H1 (cell line): Measurements from ENCODE around the gene ASIC2. TPM values are rescaled to one million over a fixed set of nuclear protein-coding genes. Genes with fewer than 3 reads are reported as not detected.
A peak's percentile ranks its signal among the peaks of the same experiment; 100 is the strongest.

Experiments used
- CTCF ChIA-PET: fragments of 300-600 bp; sonication (Branson Sonifier 250); formaldehyde crosslinking; loops from one replicate; lab custom pipeline; 2021; ENCODE audit not compliant: partially characterized antibody; lab: Charles Lee
- POLR2A ChIA-PET: fragments of 300-600 bp; sonication (Branson Sonifier 250); formaldehyde crosslinking; loops from one replicate; lab custom pipeline; 2021; ENCODE audit warnings: inconsistent platforms; ENCODE audit not compliant: partially characterized antibody; lab: Charles Lee
- DNase-seq, 2 experiments: peaks; one replicate each; pipeline versions ENCODE4 v3.0.0 to v3.0.0-alpha.2; 2010 to 2022; ENCODE audit warnings: low spot score in 2 of 2, low read depth in 1 of 2, mixed read lengths in 1 of 2
- FAIRE-seq: peaks from 2 replicates; lab custom pipeline; 2011; peaks lifted over from hg19 to GRCh38; lab: Jason Lieb, UNC
- H2AFZ ChIP-seq: 2 replicates; pipeline ENCODE4 v1.8.1; 2012; ENCODE audit warnings: low read length, inconsistent platforms
- H2AK5ac ChIP-seq: 2 replicates; pipeline ENCODE4 v1.6.1; 2013; ENCODE audit warnings: low read depth, low read length
- H2BK120ac ChIP-seq: replicated peaks from 2 replicates; pipeline ENCODE3; 2013; ENCODE audit warnings: low read depth, low read length, inconsistent platforms
- H2BK12ac ChIP-seq: 2 replicates; pipeline ENCODE4 v1.6.1; 2013; ENCODE audit warnings: low read depth, low read length
- H2BK15ac ChIP-seq: 2 replicates; pipeline ENCODE4 v1.6.1; 2013; ENCODE audit warnings: low read length
- H2BK20ac ChIP-seq: 2 replicates; pipeline ENCODE4 v1.6.1; 2013; ENCODE audit warnings: low read length
- H2BK5ac ChIP-seq: 2 replicates; pipeline ENCODE4 v1.6.1; 2013; ENCODE audit warnings: low read depth, low read length
- H3K14ac ChIP-seq: 2 replicates; pipeline ENCODE4 v1.6.1; 2013; ENCODE audit warnings: inconsistent platforms; ENCODE audit not compliant: insufficient read length
- H3K18ac ChIP-seq: 2 replicates; pipeline ENCODE4 v1.6.1; 2013; ENCODE audit warnings: low read length; ENCODE audit errors: extremely low read depth
- H3K23ac ChIP-seq: 2 replicates; pipeline ENCODE4 v1.6.1; 2013; ENCODE audit warnings: inconsistent platforms; ENCODE audit not compliant: insufficient read length
- H3K23me2 ChIP-seq: 2 replicates; pipeline ENCODE4 v1.6.1; 2013; ENCODE audit warnings: low read depth, low read length
- H3K27ac ChIP-seq: 2 replicates; pipeline ENCODE4 v1.6.1; 2011; ENCODE audit warnings: low read depth, low read length, inconsistent platforms
- H3K27me3 ChIP-seq, 4 experiments: replicated peaks in 1 of 4; 1 replicate in 1 of 4; 2 replicates in 3 of 4; pipeline versions ENCODE4 v1.6.1 to v1.8.1; 2011 to 2013; ENCODE audit warnings: low read length in 3 of 4, mild to moderate bottlenecking in 3 of 4, inconsistent platforms in 2 of 4, mixed read lengths in 2 of 4, moderate library complexity in 1 of 4; ENCODE audit not compliant: control insufficient read depth in 3 of 4, insufficient read depth in 3 of 4; ENCODE audit errors: extremely low read depth in 1 of 4
- H3K36me3 ChIP-seq, 4 experiments: 2 replicates each; pipeline versions ENCODE4 v1.6.1 to v1.8.1; 2011 to 2013; ENCODE audit warnings: mild to moderate bottlenecking in 4 of 4, low read length in 3 of 4, moderate library complexity in 2 of 4, control low read depth in 1 of 4, inconsistent platforms in 1 of 4; ENCODE audit not compliant: insufficient read depth in 4 of 4, control insufficient read depth in 2 of 4
- H3K4ac ChIP-seq: replicated peaks from 2 replicates; pipeline ENCODE3; 2013; ENCODE audit warnings: low read length, low read depth, mixed read lengths, inconsistent platforms; ENCODE audit not compliant: insufficient read length
- H3K4me1 ChIP-seq, 4 experiments: replicated peaks in 1 of 4; 1 replicate in 1 of 4; 2 replicates in 3 of 4; pipeline versions ENCODE4 v1.6.1 to v1.8.1; 2011 to 2013; ENCODE audit warnings: low read length in 3 of 4, inconsistent platforms in 2 of 4, mixed read lengths in 1 of 4; ENCODE audit not compliant: insufficient read depth in 4 of 4, control insufficient read depth in 3 of 4
- H3K4me2 ChIP-seq, 2 experiments: 2 replicates each; pipeline versions ENCODE4 v1.6.1 to v1.8.1; 2011 to 2013; ENCODE audit warnings: low read depth in 2 of 2, low read length in 2 of 2, control low read depth in 1 of 2, inconsistent platforms in 1 of 2, mild to moderate bottlenecking in 1 of 2; ENCODE audit not compliant: insufficient read depth in 1 of 2
- H3K4me3 ChIP-seq, 4 experiments: fragments of 200-600, 300-600 bp in 1 of 4; sonication (generic), shearing (Covaris generic), sonication (Bioruptor Twin) in 1 of 4; 2 replicates each; pipeline versions ENCODE4 v1.5.1 to v1.8.1; 2011 to 2016; ENCODE audit warnings: low read length in 4 of 4, low read depth in 3 of 4, control low read depth in 2 of 4, inconsistent platforms in 2 of 4, mild to moderate bottlenecking in 2 of 4, mixed read lengths in 1 of 4, moderate library complexity in 1 of 4; ENCODE audit not compliant: insufficient read depth in 2 of 4; ENCODE audit errors: extremely low read depth in 1 of 4
- H3K56ac ChIP-seq: replicated peaks from 2 replicates; pipeline ENCODE3; 2013; ENCODE audit warnings: low read depth, mild to moderate bottlenecking, mixed read lengths, low read length, inconsistent platforms; ENCODE audit not compliant: insufficient read length
- H3K79me1 ChIP-seq: 2 replicates; pipeline ENCODE4 v1.6.1; 2013; ENCODE audit warnings: low read depth, low read length, control low read depth
- H3K79me2 ChIP-seq, 2 experiments: 2 replicates each; pipeline versions ENCODE4 v1.6.1 to v1.8.1; 2012 to 2013; ENCODE audit warnings: low read length in 2 of 2, mild to moderate bottlenecking in 2 of 2, inconsistent platforms in 1 of 2; ENCODE audit not compliant: insufficient read depth in 2 of 2, control insufficient read depth in 1 of 2
- H3K9ac ChIP-seq, 4 experiments: replicated peaks in 1 of 4; 1 replicate in 1 of 4; 2 replicates in 3 of 4; pipeline versions ENCODE4 v1.6.1 to v1.8.1; 2011 to 2013; ENCODE audit warnings: low read depth in 3 of 4, low read length in 3 of 4, control low read depth in 2 of 4, mild to moderate bottlenecking in 2 of 4, moderate library complexity in 2 of 4, inconsistent platforms in 1 of 4; ENCODE audit errors: extremely low read depth in 1 of 4
- H3K9me3 ChIP-seq, 2 experiments: 2 replicates each; pipeline versions ENCODE4 v1.6.1 to v1.8.1; 2012 to 2013; ENCODE audit warnings: mild to moderate bottlenecking in 2 of 2, moderate library complexity in 2 of 2, control low read depth in 1 of 2, inconsistent platforms in 1 of 2, low read depth in 1 of 2, low read length in 1 of 2, mixed read lengths in 1 of 2; ENCODE audit not compliant: insufficient read depth in 2 of 2
- H4K20me1 ChIP-seq, 2 experiments: replicated peaks in 1 of 2; 2 replicates each; pipeline versions ENCODE3 to v1.8.1; 2011 to 2013; ENCODE audit warnings: inconsistent platforms in 2 of 2, low read length in 2 of 2, mild to moderate bottlenecking in 1 of 2; ENCODE audit not compliant: insufficient read depth in 2 of 2, control insufficient read depth in 1 of 2
- H4K5ac ChIP-seq: 2 replicates; pipeline ENCODE4 v1.6.1; 2013; ENCODE audit warnings: low read length, low read depth, mixed read lengths, inconsistent platforms; ENCODE audit not compliant: insufficient read length
- H4K8ac ChIP-seq: 2 replicates; pipeline ENCODE4 v1.8.0; 2013; ENCODE audit warnings: mild to moderate bottlenecking, moderate library complexity, low read length, inconsistent platforms; ENCODE audit not compliant: insufficient read depth; ENCODE audit errors: extremely low read depth
- H4K91ac ChIP-seq: replicated peaks from 2 replicates; pipeline ENCODE3; 2013; ENCODE audit warnings: low read length, mixed read lengths, inconsistent platforms; ENCODE audit not compliant: insufficient read length
- HDAC2 ChIP-seq, 2 experiments: fragments of 300-600 bp in 1 of 2; sonication (generic) in 1 of 2; IDR thresholded peaks; 2 replicates each; pipeline ENCODE4 v1.6.1; 2011 to 2012; ENCODE audit warnings: low read depth in 2 of 2, low read length in 2 of 2, mild to moderate bottlenecking in 2 of 2, moderate library complexity in 2 of 2, borderline replicate concordance in 1 of 2, inconsistent platforms in 1 of 2
- KDM1A ChIP-seq: fragments of 200-600, 300-600 bp; sonication (generic); IDR thresholded peaks from 2 replicates; pipeline ENCODE4 v1.7.1; 2016; ENCODE audit warnings: mild to moderate bottlenecking, low read length, borderline replicate concordance
- NANOG ChIP-seq: IDR thresholded peaks from 2 replicates; pipeline ENCODE4 v1.6.1; 2011; ENCODE audit warnings: low read length, low read depth, mild to moderate bottlenecking, inconsistent platforms; ENCODE audit not compliant: insufficient read depth, poor library complexity, severe bottlenecking
- WGBS, 2 experiments: shearing (Covaris generic) in 1 of 2; methylation state at CpG; one replicate each; pipeline versions ENCODE4 v1.1.6 to v1.1.7; 2013 to 2015; ENCODE audit warnings: low lambda C conversion rate in 2 of 2, mixed read lengths in 2 of 2, inconsistent platforms in 1 of 2, low coverage in 1 of 2, missing lambda C conversion rate in 1 of 2; ENCODE audit not compliant: insufficient replicate concordance in 2 of 2, insufficient coverage in 1 of 2, insufficient read length in 1 of 2; ENCODE audit errors: extremely low coverage in 1 of 2, missing lambda C conversion rate in 1 of 2; 5-methylcytosine and 5-hydroxymethylcytosine counted together
- polyA plus RNA-seq, 7 experiments: library from polyadenylated mRNA; depleted of rRNA in 3 of 7; stranded (reverse) in 5 of 7; unstranded in 2 of 7; fragments of >200 nt in 5 of 7; fragments of 200-250 nt in 2 of 7; gene quantifications; 1 replicate in 5 of 7; 2 replicates in 1 of 7; 4 replicates in 1 of 7; pipeline versions ENCODE4 v1.2.1 to v1.2.3, GENCODE V29; 2011 to 2013; ENCODE audit warnings: missing spikeins in 2 of 7, mixed read lengths in 2 of 7
- total RNA-seq: library from RNA; stranded (reverse); fragmentation: NEBNext Ultra II Directional; extraction: Animal tissue kit (Norgen Biotek cat#: 25700); gene quantifications from 2 replicates; pipeline ENCODE4 v1.2.1, GENCODE V29; 2021

Gene ASIC2
- total and polyA plus RNA-seq, 2 of the 8 experiments (the other 6 are each of a cell fraction or from before 2014, with no cell fraction given) = 0.86 to 1.2 TPM

GRCh38 chr17:33113276-33113990, 179.7 kb downstream of the ASIC2 start:
- H3K18ac ChIP-seq = no peak overlapping the region
- H2BK120ac ChIP-seq = no peak overlapping the region
- ChIA-PET POLR2A (no interaction called here), CTCF (interaction anchor here (1.3 kb wide), 1 partner anchor 64 kb away, joined by 3 read pairs; no protein-coding TSS in a partner anchor)
- no peaks in the 10 kb centered on the region for H3K4me1 ChIP-seq
- WGBS, 2 experiments = 83% methylated on average over 6 of the region's 6 CpGs; no CpG with 5 or more reads in 1 of the 2 experiments
- H3K23ac ChIP-seq = no peak overlapping the region
- TF ChIP-seq NANOG (no peak), HDAC2 (IDR thresholded peaks at IDR 0.05; ENCODE audit: borderline replicate concordance in 1 of 2, low read depth in 2 of 2, low read length in 2 of 2) (0 out of 4 replicates have a peak, but pooled peaks of 1 of the 2 experiments have one; percentile 39), KDM1A (peak; percentile 46; the same call in 1 of the 2 replicates)
- no peak overlapping the region for H3K9ac ChIP-seq
- H2AFZ ChIP-seq = no peak overlapping the region
- FAIRE-seq = no peak
- no peak overlapping the region for H3K56ac ChIP-seq
- no peak overlapping the region for H3K4me3 ChIP-seq
- no peak overlapping the region for H2BK5ac ChIP-seq
- H3K4ac ChIP-seq = no peak overlapping the region
- H3K79me2 ChIP-seq = no peaks in the 10 kb centered on the region
- no peak overlapping the region for H2AK5ac ChIP-seq
- no peak overlapping the region for H3K27ac ChIP-seq
- no peak overlapping the region for H4K91ac ChIP-seq
- no peaks in the 10 kb centered on the region for H3K27me3 ChIP-seq
- no peak overlapping the region for H3K4me2 ChIP-seq
- no peak overlapping the region for H3K14ac ChIP-seq
- DNase-seq = no peak
- no peaks in the 10 kb centered on the region for H4K20me1 ChIP-seq
- H3K23me2 ChIP-seq = no peaks in the 10 kb centered on the region; the same call in 1 of the 2 replicates
- no peaks in the 10 kb centered on the region for H3K79me1 ChIP-seq
- no peak overlapping the region for H2BK20ac ChIP-seq
- H2BK15ac ChIP-seq = no peak overlapping the region
- no peaks in the 10 kb centered on the region for H3K36me3 ChIP-seq
- no peak overlapping the region for H4K5ac ChIP-seq
- no peak overlapping the region for H2BK12ac ChIP-seq
- no peak overlapping the region for H4K8ac ChIP-seq
- H3K9me3 ChIP-seq = no peaks in the 10 kb centered on the region
